PC-9 (cell line): ENCODE results near the gene PFKFB4.

Experiments
- CTCF ChIP-seq: fragments of 200-600 bp; sonication (generic); conservative IDR thresholded peaks from 2 replicates; pipeline ENCODE4 v1.6.1; 2017; ENCODE audit warnings: mixed run types, antibody characterized with exemption, mild to moderate bottlenecking, moderate library complexity
- EZH2 ChIP-seq: fragments of 200-600 bp; sonication (generic); IDR thresholded peaks from 2 replicates; pipeline ENCODE4 v1.8.0; 2017; ENCODE audit warnings: antibody characterized with exemption, low read depth

GRCh38 chr3:48587686-48588085 lies 31.1 kb upstream of the PFKFB4 start:
- TF ChIP-seq CTCF, result no peak
- TF ChIP-seq EZH2, result no peak
